Type B pancreatic cell (in vitro differentiated cells): ENCODE measurements around the gene FUT8. TPM values are rescaled to one million over a fixed set of nuclear protein-coding genes. Genes with fewer than 3 reads are reported as not detected.

Experiments
- DNase-seq: peaks from one replicate; pipeline ENCODE4 v3.0.0; 2021; ENCODE audit warnings: mixed read lengths; ENCODE audit not compliant: unreplicated experiment; ENCODE audit errors: extremely low spot score
- H3K27ac Mint-ChIP-seq: 2 replicates; pipeline ENCODE4 v1.8.0; 2021; ENCODE audit warnings: mild to moderate bottlenecking, mixed read lengths
- H3K27me3 Mint-ChIP-seq: 2 replicates; pipeline ENCODE4 v1.8.0; 2021; ENCODE audit warnings: mixed read lengths
- H3K36me3 Mint-ChIP-seq: 2 replicates; pipeline ENCODE4 v1.8.0; 2021; ENCODE audit warnings: mixed read lengths
- H3K4me1 Mint-ChIP-seq: one replicate; pipeline ENCODE4 v1.8.0; 2021; ENCODE audit warnings: mixed read lengths; ENCODE audit not compliant: unreplicated experiment
- H3K4me3 Mint-ChIP-seq: 2 replicates; pipeline ENCODE4 v1.8.0; 2021; ENCODE audit warnings: mild to moderate bottlenecking, mixed read lengths
- H3K9me3 Mint-ChIP-seq: 2 replicates; pipeline ENCODE4 v1.8.0; 2021; ENCODE audit warnings: mixed read lengths
- CTCF ChIP-seq: fragments of 200-600 bp; sonication (generic); conservative IDR thresholded peaks from 2 replicates; pipeline ENCODE4 v1.5.0; 2021; ENCODE audit warnings: antibody characterized with exemption, mild to moderate bottlenecking
- total RNA-seq: library from RNA; stranded (reverse); gene quantifications from 2 replicates; pipeline ENCODE4 v1.2.1, GENCODE V29; 2021; ENCODE audit warnings: low replicate concordance

Gene FUT8
- total RNA-seq, 1 donor from 2014 or later, result 67.4 TPM

- Mint-ChIP-seq H3K36me3 (no peaks in the 10 kb centered on the region), H3K4me1 (no peaks in the 10 kb centered on the region), H3K27ac (no peak overlapping the region), H3K9me3 (peaks cover 6% of the 10 kb centered on the region), H3K27me3 (no peaks in the 10 kb centered on the region), H3K4me3 (no peak overlapping the region)
- DNase-seq, result no peak
- TF ChIP-seq CTCF, result no peak
Measured at GRCh38 chr14:65517635-65518542, 105.4 kb downstream of the FUT8 start.

- H3K27me3 Mint-ChIP-seq, result no peaks in the 10 kb centered on the region
- TF ChIP-seq CTCF, result no peak
- H3K27ac Mint-ChIP-seq, result no peak overlapping the region
- no peaks in the 10 kb centered on the region for H3K36me3 Mint-ChIP-seq
- H3K4me1 Mint-ChIP-seq, result no peaks in the 10 kb centered on the region
- H3K9me3 Mint-ChIP-seq, result peaks cover 5% of the 10 kb centered on the region
- H3K4me3 Mint-ChIP-seq, result no peak overlapping the region
- DNase-seq, result no peak
Measured at GRCh38 chr14:65528069-65528468, 115.5 kb downstream of the FUT8 start.

- H3K27ac Mint-ChIP-seq, result no peak overlapping the region
- H3K4me1 Mint-ChIP-seq, result no peaks in the 10 kb centered on the region
- TF ChIP-seq CTCF, result no peak
- H3K27me3 Mint-ChIP-seq, result no peaks in the 10 kb centered on the region
- no peak for DNase-seq
- peaks cover 5% of the 10 kb centered on the region for H3K9me3 Mint-ChIP-seq
- H3K4me3 Mint-ChIP-seq, result no peak overlapping the region
- H3K36me3 Mint-ChIP-seq, result no peaks in the 10 kb centered on the region
Measured at GRCh38 chr14:65531148-65531547, 118.6 kb downstream of the FUT8 start.

- Mint-ChIP-seq H3K36me3 (no peaks in the 10 kb centered on the region), H3K27ac (no peak overlapping the region), H3K27me3 (no peaks in the 10 kb centered on the region), H3K4me1 (no peaks in the 10 kb centered on the region), H3K9me3 (peaks cover 5% of the 10 kb centered on the region), H3K4me3 (no peak overlapping the region)
- no peak for TF ChIP-seq CTCF
- no peak for DNase-seq
Measured at GRCh38 chr14:65533736-65534404, 121.3 kb downstream of the FUT8 start.

GRCh38 chr14:65536781-65537423 is 124.4 kb downstream of the FUT8 start:
- no peak overlapping the region for H3K4me3 Mint-ChIP-seq
- no peaks in the 10 kb centered on the region for H3K9me3 Mint-ChIP-seq
- H3K27me3 Mint-ChIP-seq, result no peaks in the 10 kb centered on the region
- H3K4me1 Mint-ChIP-seq, result no peaks in the 10 kb centered on the region
- TF ChIP-seq CTCF, result no peak
- no peaks in the 10 kb centered on the region for H3K36me3 Mint-ChIP-seq
- DNase-seq, result no peak
- H3K27ac Mint-ChIP-seq, result no peak overlapping the region
